B cell (primary cell): ENCODE measurements around the gene MCEMP1. TPM values are rescaled to one million over a fixed set of nuclear protein-coding genes. Genes with fewer than 3 reads are reported as not detected.
A peak's percentile ranks its signal among the peaks of the same experiment; 100 is the strongest.

Experiments used
- ATAC-seq: fragments of 200-7000 bp; cut with Tn5 transposase; one replicate; pipeline ENCODE4 v1.10.0; 2021; ENCODE audit warnings: low read depth, mild to moderate bottlenecking, moderate number of reproducible peaks, moderate library complexity
- CTCF ChIA-PET: fragments of 350-600 bp; sonication (Branson Sonifier 250); formaldehyde crosslinking; loops from one replicate; lab custom pipeline; 2021; ENCODE audit warnings: antibody characterized with exemption, inconsistent platforms; lab: Charles Lee
- POLR2A ChIA-PET: fragments of 350-600 bp; sonication (Branson Sonifier 250); formaldehyde crosslinking; loops from one replicate; lab custom pipeline; 2021; ENCODE audit warnings: antibody characterized with exemption; lab: Charles Lee
- DNase-seq: peaks from one replicate; pipeline ENCODE4 v3.0.0; 2013
- H2AFZ ChIP-seq: 2 replicates; pipeline ENCODE4 v1.6.1; 2012; ENCODE audit warnings: mild to moderate bottlenecking, low read depth, low read length; ENCODE audit not compliant: insufficient read depth, poor library complexity, severe bottlenecking
- H3K27ac ChIP-seq, 2 donors: 1 replicate in 1 of 2; 2 replicates in 1 of 2; pipeline ENCODE4 v1.5.1; 2012 to 2013; ENCODE audit warnings: low read length in 2 of 2, mild to moderate bottlenecking in 2 of 2, moderate library complexity in 1 of 2
- H3K27me3 ChIP-seq, 4 experiments: fragments of 200-600 bp in 1 of 4; sonication (generic) in 1 of 4; replicated peaks in 1 of 4; 1 replicate in 2 of 4; 2 replicates in 2 of 4; pipeline versions ENCODE4 v1.6.1 to v1.7.0; 2013 to 2016; ENCODE audit warnings: low read length in 3 of 4, mild to moderate bottlenecking in 2 of 4, mixed read lengths in 1 of 4, moderate library complexity in 1 of 4; ENCODE audit not compliant: insufficient read depth in 4 of 4, control insufficient read depth in 3 of 4; ENCODE audit errors: control extremely low read depth in 1 of 4
- H3K36me3 ChIP-seq, 2 experiments: replicated peaks in 1 of 2; 1 replicate in 1 of 2; 2 replicates in 1 of 2; pipeline versions ENCODE4 v1.6.1 to v1.7.1; 2013; ENCODE audit warnings: low read length in 1 of 2; ENCODE audit not compliant: insufficient read depth in 2 of 2, control insufficient read depth in 1 of 2; ENCODE audit errors: control extremely low read depth in 1 of 2, extremely low read depth in 1 of 2
- H3K4me1 ChIP-seq, 2 donors: fragments of 200-600 bp in 1 of 2; sonication (generic) in 1 of 2; 1 replicate in 1 of 2; 2 replicates in 1 of 2; pipeline versions ENCODE4 v1.5.1 to v1.6.1; 2013 to 2017; ENCODE audit warnings: low read length in 2 of 2; ENCODE audit not compliant: control insufficient read depth in 2 of 2, insufficient read depth in 2 of 2
- H3K4me2 ChIP-seq: replicated peaks from 2 replicates; pipeline ENCODE3; 2012; ENCODE audit warnings: mild to moderate bottlenecking, low read depth, low read length; ENCODE audit not compliant: poor library complexity, severe bottlenecking
- H3K4me3 ChIP-seq, 5 experiments: fragments of 200-600 bp in 1 of 5; sonication (generic) in 1 of 5; 1 replicate in 3 of 5; 2 replicates in 2 of 5; pipeline versions ENCODE4 v1.5.1 to v1.7.0; 2011 to 2016; ENCODE audit warnings: low read length in 4 of 5, mild to moderate bottlenecking in 4 of 5, low read depth in 2 of 5, control low read depth in 1 of 5, moderate library complexity in 1 of 5; ENCODE audit not compliant: insufficient read depth in 1 of 5; ENCODE audit errors: control extremely low read depth in 1 of 5, extremely low read depth in 1 of 5
- H3K79me2 ChIP-seq: fragments of 200-600 bp; sonication (generic); one replicate; pipeline ENCODE4 v1.6.0; 2016; ENCODE audit warnings: low read length; ENCODE audit not compliant: control insufficient read depth, insufficient read depth
- H3K9ac ChIP-seq: fragments of 200-600 bp; sonication (generic); 2 replicates; pipeline ENCODE4 v1.6.1; 2017; ENCODE audit warnings: mild to moderate bottlenecking, low read length, moderate library complexity
- H3K9me3 ChIP-seq, 3 donors: one replicate each; pipeline versions ENCODE4 v1.6.1 to v1.7.1; 2013; ENCODE audit warnings: low read length in 2 of 3; ENCODE audit not compliant: control insufficient read depth in 2 of 3, insufficient read depth in 1 of 3; ENCODE audit errors: control extremely low read depth in 1 of 3
- H4K20me1 ChIP-seq: 2 replicates; pipeline ENCODE4 v1.6.0; 2012; ENCODE audit warnings: mild to moderate bottlenecking, low read length; ENCODE audit not compliant: insufficient read depth, control insufficient read depth, poor library complexity, severe bottlenecking
- H3K27ac Mint-ChIP-seq: one replicate; pipeline ENCODE4 v1.8.0; 2021; ENCODE audit warnings: mixed read lengths
- H3K27me3 Mint-ChIP-seq: one replicate; pipeline ENCODE4 v1.8.0; 2021; ENCODE audit warnings: mixed read lengths
- H3K4me1 Mint-ChIP-seq: one replicate; pipeline ENCODE4 v1.8.0; 2021; ENCODE audit warnings: mixed read lengths
- H3K4me3 Mint-ChIP-seq: one replicate; pipeline ENCODE4 v1.8.0; 2021; ENCODE audit warnings: mixed read lengths
- H3K9me3 Mint-ChIP-seq: one replicate; pipeline ENCODE4 v1.8.0; 2022; ENCODE audit warnings: mixed read lengths; ENCODE audit not compliant: insufficient read depth
- EZH2 ChIP-seq: IDR thresholded peaks from 2 replicates; pipeline ENCODE4 v1.6.1; 2012; ENCODE audit warnings: borderline replicate concordance, low read depth, mild to moderate bottlenecking, moderate library complexity, low read length; ENCODE audit not compliant: insufficient read depth, poor library complexity, severe bottlenecking
- WGBS: methylation state at CpG from one replicate; pipeline ENCODE4 v1.1.5; 2013; ENCODE audit warnings: missing lambda C conversion rate; ENCODE audit not compliant: insufficient coverage; 5-methylcytosine and 5-hydroxymethylcytosine counted together
- intact Hi-C: fragments of 100-400 bp; cut with micrococcal nuclease; formaldehyde crosslinking; loops from one replicate; pipeline ENCODE4 v1.10.0; 2022
- polyA plus RNA-seq: library from polyadenylated mRNA; depleted of rRNA; stranded (reverse); fragments of >200 nt; gene quantifications from 2 replicates; pipeline ENCODE4 v1.2.3, GENCODE V29; 2012
- total RNA-seq, 2 donors: library from RNA; stranded (reverse); fragments of 120-200 nt in 1 of 2; gene quantifications; 1 replicate in 1 of 2; 2 replicates in 1 of 2; pipeline versions ENCODE4 v1.2.3 to v1.2.4, GENCODE V29; 2013 to 2022
- TF ChIP-seq, protein P1 (sequence below): fragments of 200-600 bp; IDR thresholded peaks from one replicate; pipeline ENCODE4 v1.8.0; 2022; ENCODE audit warnings: antibody characterized with exemption, mild to moderate bottlenecking

Gene MCEMP1
- total and polyA plus RNA-seq, 2 donors (not counting 1 experiment from before 2014, with no cell fraction given), result 0.57 TPM; not detected in 1

DNA sequence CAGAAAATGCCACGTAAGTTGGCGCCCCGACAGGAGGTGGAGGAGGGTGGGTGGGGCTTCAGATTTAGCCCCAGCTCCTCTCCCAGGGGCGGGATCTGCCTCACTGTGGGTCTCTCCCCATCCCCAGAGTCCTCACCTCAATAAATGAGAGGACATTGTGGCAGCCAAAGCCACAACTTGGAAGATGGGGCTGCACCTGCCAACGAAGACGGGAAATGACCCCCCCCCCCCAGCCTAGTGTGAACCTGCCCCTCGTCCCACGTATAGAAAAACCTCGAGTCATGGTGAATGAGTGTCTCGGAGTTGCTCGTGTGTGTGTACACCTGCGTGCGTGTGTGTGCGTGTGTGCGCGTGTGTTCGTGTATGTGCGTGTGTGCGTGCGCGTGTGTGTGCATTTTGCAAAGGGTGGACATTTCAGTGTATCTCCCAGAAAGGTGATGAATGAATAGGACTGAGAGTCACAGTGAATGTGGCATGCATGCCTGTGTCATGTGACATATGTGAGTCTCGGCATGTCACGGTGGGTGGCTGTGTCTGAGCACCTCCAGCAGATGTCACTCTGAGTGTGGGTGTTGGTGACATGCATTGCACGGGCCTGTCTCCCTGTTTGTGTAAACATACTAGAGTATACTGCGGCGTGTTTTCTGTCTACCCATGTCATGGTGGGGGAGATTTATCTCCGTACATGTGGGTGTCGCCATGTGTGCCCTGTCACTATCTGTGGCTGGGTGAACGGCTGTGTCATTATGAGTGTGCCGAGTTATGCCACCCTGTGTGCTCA, 2.3 kb downstream of the MCEMP1 start:
- Mint-ChIP-seq H3K9me3 (no peaks in the 10 kb centered on the region), H3K4me3 (peak overlapping the region; percentile 87), H3K27me3 (peaks cover 17% of the 10 kb centered on the region), H3K27ac (peak overlapping the region; percentile 80), H3K4me1 (peaks cover 58% of the 10 kb centered on the region)
- peak overlapping the region; percentile 94 for H3K4me2 ChIP-seq
- H3K9me3 ChIP-seq, result peaks cover 0 to 12% (median 0%) of the 10 kb centered on the region in 3 donors
- ATAC-seq (peak; percentile 69), DNase-seq (peak; percentile 91)
- no peak overlapping the region for H2AFZ ChIP-seq
- no peak for TF ChIP-seq EZH2
- TF ChIP-seq, protein P1, sequence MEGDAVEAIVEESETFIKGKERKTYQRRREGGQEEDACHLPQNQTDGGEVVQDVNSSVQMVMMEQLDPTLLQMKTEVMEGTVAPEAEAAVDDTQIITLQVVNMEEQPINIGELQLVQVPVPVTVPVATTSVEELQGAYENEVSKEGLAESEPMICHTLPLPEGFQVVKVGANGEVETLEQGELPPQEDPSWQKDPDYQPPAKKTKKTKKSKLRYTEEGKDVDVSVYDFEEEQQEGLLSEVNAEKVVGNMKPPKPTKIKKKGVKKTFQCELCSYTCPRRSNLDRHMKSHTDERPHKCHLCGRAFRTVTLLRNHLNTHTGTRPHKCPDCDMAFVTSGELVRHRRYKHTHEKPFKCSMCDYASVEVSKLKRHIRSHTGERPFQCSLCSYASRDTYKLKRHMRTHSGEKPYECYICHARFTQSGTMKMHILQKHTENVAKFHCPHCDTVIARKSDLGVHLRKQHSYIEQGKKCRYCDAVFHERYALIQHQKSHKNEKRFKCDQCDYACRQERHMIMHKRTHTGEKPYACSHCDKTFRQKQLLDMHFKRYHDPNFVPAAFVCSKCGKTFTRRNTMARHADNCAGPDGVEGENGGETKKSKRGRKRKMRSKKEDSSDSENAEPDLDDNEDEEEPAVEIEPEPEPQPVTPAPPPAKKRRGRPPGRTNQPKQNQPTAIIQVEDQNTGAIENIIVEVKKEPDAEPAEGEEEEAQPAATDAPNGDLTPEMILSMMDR, result peak; percentile 73
- peaks cover 39 to 49% of the 10 kb centered on the region in 2 donors for H3K4me1 ChIP-seq
- peaks cover 0 to 23% (median 3%) of the 10 kb centered on the region in 4 experiments for H3K27me3 ChIP-seq
- intact Hi-C loops, result loop anchor here (1.0 to 5.0 kb wide), 6 partner anchors 27 to 582 kb away; partner anchors contain the start of gene SNAPC2
- POLR2A ChIA-PET, result interaction anchor here (0.5 to 0.7 kb wide), 2 partner anchors 9 to 24 kb away, joined by 3 to 6 read pairs; no protein-coding TSS in a partner anchor
- no peak overlapping the region for H3K27ac ChIP-seq
- H3K36me3 ChIP-seq, result peaks cover 0 to 18% of the 10 kb centered on the region in 2 experiments
- peaks cover 26% of the 10 kb centered on the region for H4K20me1 ChIP-seq
- H3K79me2 ChIP-seq, result peaks cover 32% of the 10 kb centered on the region
- H3K4me3 ChIP-seq, result no peak overlapping the region
- H3K9ac ChIP-seq, result no peak overlapping the region
- CTCF ChIA-PET, result interaction anchor here (1.0 to 3.9 kb wide), 4 partner anchors 25 to 122 kb away, joined by 3 to 44 read pairs (median 5); no protein-coding TSS in a partner anchor
- 37% methylated on average over 26 of the region's 30 CpGs for WGBS
